Panc1 (cell line): Measurements from ENCODE around the gene UNC13B.

Experiments used
- CTCF ChIP-seq: fragments of 450-650 bp; IDR thresholded peaks from 2 replicates; pipeline ENCODE4 v1.5.1; 2017; ENCODE audit warnings: mild to moderate bottlenecking
- REST ChIP-seq, 2 experiments: IDR thresholded peaks; 2 replicates each; pipeline ENCODE4 v1.6.1; 2011 to 2012; ENCODE audit warnings: low read depth in 2 of 2, control low read depth in 1 of 2, low read length in 1 of 2, mild to moderate bottlenecking in 1 of 2, moderate library complexity in 1 of 2; ENCODE audit not compliant: insufficient read depth in 1 of 2

- TF ChIP-seq CTCF (no peak), REST (IDR thresholded peaks at IDR 0.05; ENCODE audit: insufficient read depth in 1 of 2, low read depth in 2 of 2, low read length in 1 of 2) (no peak)
Measured at GRCh38 chr9:35374436-35374835, 212.6 kb downstream of the UNC13B start.
